Omental fat pad (tissue), 4 donors: ENCODE measurements around the gene MAP4K1. TPM values are rescaled to one million over a fixed set of nuclear protein-coding genes. Genes with fewer than 3 reads are reported as not detected.

Source experiments
- ATAC-seq: fragments of 150-250 bp; one replicate; pipeline ENCODE4 v1.9.1; 2016; ENCODE audit warnings: mild to moderate bottlenecking, moderate library complexity; ENCODE audit not compliant: low FRiP score
- DNase-seq: peaks from one replicate; pipeline ENCODE4 v3.0.0-alpha.2; 2019; ENCODE audit warnings: low spot score
- CTCF ChIP-seq, 3 donors: fragments of 450-650 bp; IDR thresholded peaks; one replicate each; pipeline ENCODE4 v1.5.1; 2016 to 2017; ENCODE audit warnings: antibody characterized with exemption in 3 of 3, mild to moderate bottlenecking in 3 of 3, moderate library complexity in 2 of 3
- total RNA-seq, 4 donors: library from RNA; depleted of rRNA; stranded (reverse); fragments of >200 nt; gene quantifications; one replicate each; pipeline ENCODE4 v1.1.0, GENCODE V29; 2016

The MAP4K1 gene
- total RNA-seq, 4 donors from 2014 or later, result 1.5 to 3.2 (median 2.7) TPM

GRCh38 chr19:38644719-38645118 lies 27.0 kb upstream of the MAP4K1 start:
- no peak for TF ChIP-seq CTCF (IDR thresholded peaks at IDR 0.05)
- no peak for DNase-seq
- no peak for ATAC-seq

- TF ChIP-seq CTCF (IDR thresholded peaks at IDR 0.05), result no peak
- DNase-seq (no peak), ATAC-seq (no peak)
These were observed 24.4 kb upstream of the MAP4K1 start for GRCh38 chr19:38642176-38642575.

GRCh38 chr19:38640368-38640767 lies 22.6 kb upstream of the MAP4K1 start:
- DNase-seq (no peak), ATAC-seq (no peak)
- TF ChIP-seq CTCF (IDR thresholded peaks at IDR 0.05), result no peak

- DNase-seq (no peak), ATAC-seq (no peak)
- no peak for TF ChIP-seq CTCF (IDR thresholded peaks at IDR 0.05)
These were observed 21.9 kb upstream of the MAP4K1 start for GRCh38 chr19:38639679-38640078.

- no peak for DNase-seq
- no peak for TF ChIP-seq CTCF (IDR thresholded peaks at IDR 0.05)
- ATAC-seq, result no peak
These were observed 20.7 kb upstream of the MAP4K1 start for GRCh38 chr19:38638461-38638860.

- ATAC-seq (no peak), DNase-seq (no peak)
- no peak for TF ChIP-seq CTCF (IDR thresholded peaks at IDR 0.05)
These were observed 18.0 kb upstream of the MAP4K1 start for GRCh38 chr19:38635483-38636399.
